Gastrocnemius medialis (tissue), 4 donors: ENCODE measurements around the gene DNAI4. TPM values are rescaled to one million over a fixed set of nuclear protein-coding genes. Genes with fewer than 3 reads are reported as not detected.

ENCODE experiments used
- ATAC-seq, 2 donors: fragments of 150-250 bp; one replicate each; pipeline ENCODE4 v1.9.1; 2016
- DNase-seq, 2 donors: peaks; one replicate each; pipeline ENCODE4 v3.0.0-alpha.2; 2019
- H3K27ac ChIP-seq, 4 donors: fragments of 200-600 bp; sonication (generic); 1 replicate in 1 of 4; 2 replicates in 3 of 4; pipeline ENCODE4 v1.5.1; 2016 to 2018; ENCODE audit warnings: mild to moderate bottlenecking in 2 of 4, moderate library complexity in 1 of 4
- H3K27me3 ChIP-seq, 3 donors: fragments of 200-600 bp; sonication (generic) in 2 of 3; 1 replicate in 1 of 3; 2 replicates in 2 of 3; pipeline versions ENCODE4 v1.5.1 to v1.6.0; 2016 to 2019; ENCODE audit warnings: mild to moderate bottlenecking in 1 of 3, moderate library complexity in 1 of 3
- H3K36me3 ChIP-seq, 2 donors: fragments of 200-600 bp; sonication (generic) in 1 of 2; one replicate each; pipeline ENCODE4 v1.5.1; 2017 to 2018
- H3K4me1 ChIP-seq, 2 donors: fragments of 200-600 bp; sonication (generic) in 1 of 2; one replicate each; pipeline ENCODE4 v1.5.1; 2016 to 2017; ENCODE audit warnings: mild to moderate bottlenecking in 2 of 2
- H3K4me3 ChIP-seq, 4 donors: fragments of 200-600 bp; sonication (generic) in 3 of 4; 1 replicate in 1 of 4; 2 replicates in 3 of 4; pipeline ENCODE4 v1.5.1; 2016 to 2019; ENCODE audit warnings: mild to moderate bottlenecking in 2 of 4
- H3K9me3 ChIP-seq, 3 donors: fragments of 200-600 bp; sonication (generic) in 2 of 3; 1 replicate in 1 of 3; 2 replicates in 2 of 3; pipeline ENCODE4 v1.5.1; 2016 to 2019
- POLR2A ChIP-seq, 2 donors: fragments of 450-650 bp; IDR thresholded peaks; one replicate each; pipeline ENCODE4 v1.6.1; 2017; ENCODE audit warnings: antibody characterized with exemption in 2 of 2, mild to moderate bottlenecking in 2 of 2, moderate library complexity in 2 of 2
- in situ Hi-C, 4 donors: fragments of 200-750 bp; cut with MboI; loops; one replicate each; pipeline versions ENCODE4 v1.15.0 to v1.8.0; 2017; ENCODE audit warnings: low sequenced_read_pairs in 4 of 4
- intact Hi-C: fragments of 100-400 bp; cut with DNase I; formaldehyde crosslinking; loops from one replicate; pipeline ENCODE4 v1.15.1; 2023; ENCODE audit warnings: low total_unique reads
- total RNA-seq, 4 donors: library from RNA; depleted of rRNA; stranded (reverse); fragments of >200 nt; gene quantifications; one replicate each; pipeline versions ENCODE4 v1.1.0 to v1.2.3, GENCODE V29; 2016
- TF ChIP-seq, protein P1 (sequence below), 5 experiments: fragments of 450-650 bp in 3 of 5; fragments of 200-600 bp in 2 of 5; sonication (generic) in 2 of 5; IDR thresholded peaks in 4 of 5; conservative IDR thresholded peaks in 1 of 5; 1 replicate in 4 of 5; 2 replicates in 1 of 5; pipeline ENCODE4 v1.5.1; 2016 to 2019; ENCODE audit warnings: antibody characterized with exemption in 5 of 5, mild to moderate bottlenecking in 3 of 5, moderate library complexity in 3 of 5

The DNAI4 gene
- total RNA-seq, 4 donors from 2014 or later: 0.19 to 0.41 (median 0.29) TPM; not detected in 1

DNA sequence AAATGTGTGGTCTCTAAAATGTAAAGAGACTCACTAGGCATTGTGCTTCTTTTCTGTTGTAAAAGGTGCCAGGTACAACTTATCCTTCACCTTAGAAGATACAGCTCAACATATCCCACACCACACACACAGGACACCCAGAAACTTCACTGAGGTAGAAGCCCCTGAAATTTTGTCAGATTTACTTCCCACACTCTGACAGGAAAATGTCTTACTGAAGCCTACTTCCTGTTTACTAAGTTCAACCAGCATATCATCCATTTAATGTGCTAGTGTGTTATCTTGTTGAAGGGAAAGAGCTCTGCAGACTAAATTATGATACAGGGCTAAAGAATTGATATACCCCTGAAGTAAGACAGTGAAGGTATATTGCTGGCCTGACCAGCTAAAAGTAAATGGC, 83.7 kb downstream of the DNAI4 start:
- ATAC-seq (no peak), DNase-seq (no peak)
- TF ChIP-seq, protein P1, sequence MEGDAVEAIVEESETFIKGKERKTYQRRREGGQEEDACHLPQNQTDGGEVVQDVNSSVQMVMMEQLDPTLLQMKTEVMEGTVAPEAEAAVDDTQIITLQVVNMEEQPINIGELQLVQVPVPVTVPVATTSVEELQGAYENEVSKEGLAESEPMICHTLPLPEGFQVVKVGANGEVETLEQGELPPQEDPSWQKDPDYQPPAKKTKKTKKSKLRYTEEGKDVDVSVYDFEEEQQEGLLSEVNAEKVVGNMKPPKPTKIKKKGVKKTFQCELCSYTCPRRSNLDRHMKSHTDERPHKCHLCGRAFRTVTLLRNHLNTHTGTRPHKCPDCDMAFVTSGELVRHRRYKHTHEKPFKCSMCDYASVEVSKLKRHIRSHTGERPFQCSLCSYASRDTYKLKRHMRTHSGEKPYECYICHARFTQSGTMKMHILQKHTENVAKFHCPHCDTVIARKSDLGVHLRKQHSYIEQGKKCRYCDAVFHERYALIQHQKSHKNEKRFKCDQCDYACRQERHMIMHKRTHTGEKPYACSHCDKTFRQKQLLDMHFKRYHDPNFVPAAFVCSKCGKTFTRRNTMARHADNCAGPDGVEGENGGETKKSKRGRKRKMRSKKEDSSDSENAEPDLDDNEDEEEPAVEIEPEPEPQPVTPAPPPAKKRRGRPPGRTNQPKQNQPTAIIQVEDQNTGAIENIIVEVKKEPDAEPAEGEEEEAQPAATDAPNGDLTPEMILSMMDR (IDR thresholded peaks at IDR 0.05 in 4 of 5, conservative IDR thresholded peaks at IDR 0.05 in 1 of 5): no peak
- no peak for TF ChIP-seq POLR2A (IDR thresholded peaks at IDR 0.05)
- Histone ChIP-seq H3K4me3 (no peak overlapping the region), H3K27me3 (no peaks in the 10 kb centered on the region), H3K27ac (no peak overlapping the region), H3K4me1 (no peaks in the 10 kb centered on the region), H3K36me3 (no peaks in the 10 kb centered on the region), H3K9me3 (no peaks in the 10 kb centered on the region)
- in situ Hi-C loops (no loop called here), intact Hi-C loops (no loop called here)

GRCh38 chr1:66834926-66835325, 89.7 kb downstream of the DNAI4 start:
- Histone ChIP-seq H3K4me1 (no peaks in the 10 kb centered on the region), H3K36me3 (no peaks in the 10 kb centered on the region), H3K27ac (no peak overlapping the region), H3K27me3 (no peaks in the 10 kb centered on the region), H3K9me3 (no peaks in the 10 kb centered on the region), H3K4me3 (no peak overlapping the region)
- in situ Hi-C loops (no loop called here), intact Hi-C loops (no loop called here)
- no peak for DNase-seq
- ATAC-seq: no peak
- TF ChIP-seq, protein P1 (IDR thresholded peaks at IDR 0.05 in 4 of 5, conservative IDR thresholded peaks at IDR 0.05 in 1 of 5): no peak
- TF ChIP-seq POLR2A (IDR thresholded peaks at IDR 0.05): no peak

- Histone ChIP-seq H3K36me3 (no peaks in the 10 kb centered on the region), H3K4me1 (no peaks in the 10 kb centered on the region), H3K27me3 (no peaks in the 10 kb centered on the region), H3K9me3 (no peaks in the 10 kb centered on the region), H3K27ac (no peak overlapping the region), H3K4me3 (no peak overlapping the region)
- in situ Hi-C loops: no loop called here
- intact Hi-C loops: no loop called here
- DNase-seq: no peak
- TF ChIP-seq, protein P1 (IDR thresholded peaks at IDR 0.05 in 4 of 5, conservative IDR thresholded peaks at IDR 0.05 in 1 of 5): no peak
- no peak for TF ChIP-seq POLR2A (IDR thresholded peaks at IDR 0.05)
- no peak for ATAC-seq
Observed at GRCh38 chr1:66833112-66833511, 91.5 kb downstream of the DNAI4 start.

GRCh38 chr1:66831529-66832239, 93.0 kb downstream of the DNAI4 start:
- H3K4me3 ChIP-seq: no peak overlapping the region
- intact Hi-C loops: no loop called here
- no peaks in the 10 kb centered on the region for H3K36me3 ChIP-seq
- no peaks in the 10 kb centered on the region for H3K4me1 ChIP-seq
- no peak for TF ChIP-seq POLR2A (IDR thresholded peaks at IDR 0.05)
- TF ChIP-seq, protein P1 (IDR thresholded peaks at IDR 0.05 in 4 of 5, conservative IDR thresholded peaks at IDR 0.05 in 1 of 5): no peak
- no peak overlapping the region for H3K27ac ChIP-seq
- ATAC-seq (no peak), DNase-seq (no peak)
- in situ Hi-C loops: no loop called here
- no peaks in the 10 kb centered on the region for H3K27me3 ChIP-seq
- no peaks in the 10 kb centered on the region for H3K9me3 ChIP-seq

DNA sequence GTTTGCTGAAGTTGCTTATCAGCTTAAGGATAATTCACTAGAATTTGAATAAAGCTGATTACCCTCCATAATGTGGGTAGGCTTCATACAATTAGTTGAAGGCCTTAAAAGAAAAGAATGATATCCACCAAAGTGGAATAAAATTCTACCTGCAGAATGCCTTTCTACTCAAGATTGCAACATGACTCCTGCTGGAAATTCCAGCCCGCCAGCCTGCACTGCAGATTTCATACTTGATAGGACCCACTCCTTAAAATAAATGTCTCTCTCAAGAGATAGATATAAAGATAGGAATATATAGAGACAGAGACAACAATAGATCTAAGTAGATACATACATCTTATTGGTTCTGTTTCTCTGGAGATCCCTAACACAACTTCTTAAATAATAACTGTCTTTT, 99.9 kb downstream of the DNAI4 start:
- no peak overlapping the region for H3K4me3 ChIP-seq
- TF ChIP-seq POLR2A (IDR thresholded peaks at IDR 0.05): no peak
- TF ChIP-seq, protein P1 (IDR thresholded peaks at IDR 0.05 in 4 of 5, conservative IDR thresholded peaks at IDR 0.05 in 1 of 5): no peak
- in situ Hi-C loops (no loop called here), intact Hi-C loops (no loop called here)
- no peaks in the 10 kb centered on the region for H3K9me3 ChIP-seq
- no peaks in the 10 kb centered on the region for H3K36me3 ChIP-seq
- ATAC-seq: no peak
- no peaks in the 10 kb centered on the region for H3K27me3 ChIP-seq
- no peak for DNase-seq
- H3K27ac ChIP-seq: no peak overlapping the region
- no peaks in the 10 kb centered on the region for H3K4me1 ChIP-seq
